SK-N-SH treated with all-trans-retinoic acid at 6 μM for 48 hours (cell line): Measurements from ENCODE around the gene PLEKHG4B.

Experiments
- ATAC-seq: fragments of 200-7000 bp; cut with Tn5 transposase; 3 replicates; pipeline ENCODE4 v1.9.1; 2020; ENCODE audit warnings: mild to moderate bottlenecking, moderate library complexity
- ARNTL ChIP-seq: fragments of 450-650 bp; formaldehyde crosslinking; IDR thresholded peaks from 2 replicates; pipeline ENCODE4 v1.5.0; 2020; ENCODE audit warnings: low read depth, mild to moderate bottlenecking, moderate library complexity, borderline replicate concordance
- BACH2 ChIP-seq: fragments of 250-450 bp; sonication (Bioruptor Pico); IDR thresholded peaks from 2 replicates; pipeline ENCODE4 v1.9.0; 2021; ENCODE audit warnings: mild to moderate bottlenecking, borderline replicate concordance
- CREB5 ChIP-seq: fragments of 250-450 bp; sonication (Bioruptor Pico); IDR thresholded peaks from 2 replicates; pipeline ENCODE4 v1.5.1; 2020; ENCODE audit warnings: low read depth, mild to moderate bottlenecking, moderate library complexity
- CSDC2 ChIP-seq: fragments of 250-450 bp; sonication (Bioruptor Pico); IDR thresholded peaks from 2 replicates; pipeline ENCODE4 v1.5.0; 2020; ENCODE audit warnings: mild to moderate bottlenecking, moderate library complexity
- ESRRG ChIP-seq: fragments of 250-450 bp; sonication (Bioruptor Pico); IDR thresholded peaks from 2 replicates; pipeline ENCODE4 v1.6.1; 2021; ENCODE audit warnings: mild to moderate bottlenecking
- ISL1 ChIP-seq: fragments of 250-450 bp; sonication (Bioruptor Pico); IDR thresholded peaks from 2 replicates; pipeline ENCODE4 v2.1.2; 2022; ENCODE audit warnings: mild to moderate bottlenecking, moderate library complexity
- OSR1 ChIP-seq: fragments of 250-450 bp; sonication (Bioruptor Pico); IDR thresholded peaks from 2 replicates; pipeline ENCODE4 v1.8.0; 2022; ENCODE audit warnings: moderate library complexity, mild to moderate bottlenecking, inconsistent platforms
- PATZ1 ChIP-seq: fragments of 250-450 bp; sonication (Bioruptor Pico); IDR thresholded peaks from 2 replicates; pipeline ENCODE4 v1.8.0; 2020; ENCODE audit warnings: mild to moderate bottlenecking, moderate library complexity, borderline replicate concordance
- RARB ChIP-seq: fragments of 250-450 bp; sonication (Bioruptor Pico); IDR thresholded peaks from 2 replicates; pipeline ENCODE4 v1.8.0; 2021; ENCODE audit warnings: mild to moderate bottlenecking, moderate library complexity
- SNAI2 ChIP-seq: fragments of 250-450 bp; sonication (Bioruptor Pico); IDR thresholded peaks from 2 replicates; pipeline ENCODE4 v1.5.0; 2020; ENCODE audit warnings: mild to moderate bottlenecking, moderate library complexity
- TCF4 ChIP-seq: fragments of 250-450 bp; sonication (Bioruptor Pico); IDR thresholded peaks from 2 replicates; pipeline ENCODE4 v1.8.0; 2021; ENCODE audit warnings: mild to moderate bottlenecking, moderate library complexity, borderline replicate concordance
- TOX ChIP-seq: fragments of 250-450 bp; sonication (Bioruptor Pico); IDR thresholded peaks from 2 replicates; pipeline ENCODE4 v1.8.0; 2021; ENCODE audit warnings: mild to moderate bottlenecking, moderate library complexity, borderline replicate concordance
- TSHZ2 ChIP-seq: fragments of 250-450 bp; sonication (Bioruptor Pico); IDR thresholded peaks from 2 replicates; pipeline ENCODE4 v1.5.0; 2020; ENCODE audit warnings: mild to moderate bottlenecking, moderate library complexity
- ZC3H10 ChIP-seq: fragments of 250-450 bp; sonication (Bioruptor Pico); IDR thresholded peaks from 2 replicates; pipeline ENCODE4 v1.5.1; 2021; ENCODE audit warnings: mild to moderate bottlenecking, moderate library complexity
- ZFP3 ChIP-seq: fragments of 250-450 bp; sonication (Bioruptor Pico); IDR thresholded peaks from 2 replicates; pipeline ENCODE4 v1.5.0; 2020; ENCODE audit warnings: mild to moderate bottlenecking, moderate library complexity
- ZFP30 ChIP-seq: fragments of 450-650 bp; formaldehyde crosslinking; IDR thresholded peaks from 2 replicates; pipeline ENCODE4 v1.5.0; 2022; ENCODE audit warnings: mild to moderate bottlenecking, moderate library complexity
- ZNF565 ChIP-seq: fragments of 450-650 bp; formaldehyde crosslinking; conservative IDR thresholded peaks from 2 replicates; pipeline ENCODE4 v1.5.0; 2020; ENCODE audit warnings: low read depth, mild to moderate bottlenecking, moderate library complexity
- ZNF8 ChIP-seq: fragments of 450-650 bp; formaldehyde crosslinking; IDR thresholded peaks from 2 replicates; pipeline ENCODE4 v1.5.0; 2020; ENCODE audit warnings: mild to moderate bottlenecking, moderate library complexity
- TF ChIP-seq, protein P1 (sequence below): fragments of 250-450 bp; sonication (Bioruptor Pico); IDR thresholded peaks from 2 replicates; pipeline ENCODE4 v1.8.0; 2021; ENCODE audit warnings: low read depth, mild to moderate bottlenecking, moderate library complexity, borderline replicate concordance

Gene PLEKHG4B

GRCh38 chr5:172841-173251, 80.9 kb downstream of the PLEKHG4B start:
- ATAC-seq, result no peak

GRCh38 chr5:173392-174290, 81.7 kb downstream of the PLEKHG4B start:
- TF ChIP-seq TSHZ2 (CRISPR knock-in tag) (no peak), PATZ1 (CRISPR knock-in tag) (no peak), ZNF565 (CRISPR knock-in tag) (no peak), ZFP3 (CRISPR knock-in tag) (no peak), TOX (CRISPR knock-in tag) (no peak), ISL1 (CRISPR knock-in tag) (no peak), TCF4 (CRISPR knock-in tag) (no peak), ESRRG (CRISPR knock-in tag) (no peak), CREB5 (CRISPR knock-in tag) (no peak), RARB (CRISPR knock-in tag) (no peak), ARNTL (no peak), OSR1 (no peak), ZC3H10 (CRISPR knock-in tag) (no peak), BACH2 (CRISPR knock-in tag) (no peak)
- TF ChIP-seq, protein P1, sequence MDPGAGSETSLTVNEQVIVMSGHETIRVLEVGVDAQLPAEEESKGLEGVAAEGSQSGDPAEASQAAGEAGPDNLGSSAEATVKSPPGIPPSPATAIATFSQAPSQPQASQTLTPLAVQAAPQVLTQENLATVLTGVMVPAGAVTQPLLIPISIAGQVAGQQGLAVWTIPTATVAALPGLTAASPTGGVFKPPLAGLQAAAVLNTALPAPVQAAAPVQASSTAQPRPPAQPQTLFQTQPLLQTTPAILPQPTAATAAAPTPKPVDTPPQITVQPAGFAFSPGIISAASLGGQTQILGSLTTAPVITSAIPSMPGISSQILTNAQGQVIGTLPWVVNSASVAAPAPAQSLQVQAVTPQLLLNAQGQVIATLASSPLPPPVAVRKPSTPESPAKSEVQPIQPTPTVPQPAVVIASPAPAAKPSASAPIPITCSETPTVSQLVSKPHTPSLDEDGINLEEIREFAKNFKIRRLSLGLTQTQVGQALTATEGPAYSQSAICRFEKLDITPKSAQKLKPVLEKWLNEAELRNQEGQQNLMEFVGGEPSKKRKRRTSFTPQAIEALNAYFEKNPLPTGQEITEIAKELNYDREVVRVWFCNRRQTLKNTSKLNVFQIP, result no peak
- no peak; the same call in 2 of the 3 replicates for ATAC-seq

More at GRCh38 chr5:172841-173251, 80.9 kb downstream of the PLEKHG4B start:
- TF ChIP-seq SNAI2 (CRISPR knock-in tag) (no peak), TOX (CRISPR knock-in tag) (no peak), ZFP30 (CRISPR knock-in tag) (no peak), ZC3H10 (CRISPR knock-in tag) (no peak), CSDC2 (CRISPR knock-in tag) (no peak), ZNF8 (no peak), BACH2 (CRISPR knock-in tag) (no peak)
- TF ChIP-seq, protein P1, result no peak

GRCh38 chr5:174291-174600, 82.3 kb downstream of the PLEKHG4B start:
- ATAC-seq, result no peak
- no peak for TF ChIP-seq ZFP3 (CRISPR knock-in tag)
- no peak for TF ChIP-seq CREB5 (CRISPR knock-in tag)
- TF ChIP-seq ZC3H10 (CRISPR knock-in tag), result no peak
- no peak for TF ChIP-seq BACH2 (CRISPR knock-in tag)
- TF ChIP-seq, protein P1, result no peak
- no peak for TF ChIP-seq OSR1
- TF ChIP-seq PATZ1 (CRISPR knock-in tag), result no peak
- no peak for TF ChIP-seq ESRRG (CRISPR knock-in tag)
- TF ChIP-seq ZFP30 (CRISPR knock-in tag), result no peak
